GM18858 (cell line): ENCODE results near the gene PRR29.

Experiments used
- ATAC-seq: cut with Tn5 transposase; IDR thresholded peaks from one replicate; pipeline ENCODE4 v1.9.1; 2021; ENCODE audit not compliant: unreplicated experiment

Gene PRR29

GRCh38 chr17:64039106-64039400, 40.9 kb downstream of the PRR29 start:
- ATAC-seq = no peak

GRCh38 chr17:64040206-64040605, 42.1 kb downstream of the PRR29 start:
- no peak for ATAC-seq

- ATAC-seq = no peak
Measured at GRCh38 chr17:64041912-64042311, 43.8 kb downstream of the PRR29 start.

GRCh38 chr17:64042700-64043485, 44.7 kb downstream of the PRR29 start:
- ATAC-seq = no peak

GRCh38 chr17:64045176-64045575, 47.0 kb downstream of the PRR29 start:
- no peak for ATAC-seq

- ATAC-seq = no peak
Measured at GRCh38 chr17:64048805-64049204, 50.7 kb downstream of the PRR29 start.

- ATAC-seq = no peak
Measured at GRCh38 chr17:64051153-64051552, 53.0 kb downstream of the PRR29 start.

GRCh38 chr17:64053101-64053500, 55.0 kb downstream of the PRR29 start:
- ATAC-seq = no peak
